Tibial artery (tissue), 4 donors: ENCODE data around the gene CEP295NL.

Experiments used
- DNase-seq, 2 donors: peaks; one replicate each; pipeline ENCODE4 v3.0.0-alpha.2; 2019
- H3K27ac ChIP-seq, 2 donors: fragments of 200-600 bp; sonication (generic) in 1 of 2; 1 replicate in 1 of 2; 2 replicates in 1 of 2; pipeline ENCODE4 v1.5.1; 2018 to 2019; ENCODE audit warnings: mild to moderate bottlenecking in 1 of 2
- H3K27me3 ChIP-seq, 2 donors: fragments of 200-600 bp; sonication (generic) in 1 of 2; one replicate each; pipeline versions ENCODE4 v1.5.1 to v1.6.0; 2016 to 2019
- H3K36me3 ChIP-seq, 3 donors: fragments of 200-600 bp; sonication (generic) in 2 of 3; one replicate each; pipeline ENCODE4 v1.5.1; 2016 to 2019; ENCODE audit warnings: mild to moderate bottlenecking in 2 of 3
- H3K4me1 ChIP-seq, 4 donors: fragments of 200-600 bp; sonication (generic) in 2 of 4; 1 replicate in 3 of 4; 2 replicates in 1 of 4; pipeline ENCODE4 v1.5.1; 2016 to 2019
- H3K4me3 ChIP-seq, 2 donors: fragments of 200-600 bp; sonication (generic) in 1 of 2; 1 replicate in 1 of 2; 2 replicates in 1 of 2; pipeline ENCODE4 v1.5.1; 2018 to 2019; ENCODE audit warnings: mild to moderate bottlenecking in 2 of 2
- H3K9me3 ChIP-seq, 3 donors: fragments of 200-600 bp; sonication (generic) in 1 of 3; one replicate each; pipeline ENCODE4 v1.5.1; 2016 to 2019
- CTCF ChIP-seq, 2 experiments: fragments of 200-600 bp in 1 of 2; fragments of 450-650 bp in 1 of 2; IDR thresholded peaks; one replicate each; pipeline ENCODE4 v1.5.1; 2017 to 2019; ENCODE audit warnings: antibody characterized with exemption in 2 of 2, mild to moderate bottlenecking in 1 of 2, moderate library complexity in 1 of 2
- intact Hi-C: fragments of 100-400 bp; cut with DNase I; formaldehyde crosslinking; loops from one replicate; pipeline ENCODE4 v1.15.0; 2023; ENCODE audit warnings: low total_unique reads

The CEP295NL gene

GRCh38 chr17:78876094-78876597, 26.9 kb downstream of the CEP295NL start:
- Histone ChIP-seq H3K27me3 (no peaks in the 10 kb centered on the region), H3K27ac (peak overlapping the region; percentile 61 to 63), H3K4me3 (no peak overlapping the region), H3K9me3 (no peaks in the 10 kb centered on the region), H3K36me3 (peaks cover 10 to 31% (median 27%) of the 10 kb centered on the region in 3 donors), H3K4me1 (peaks cover 6 to 81% (median 41%) of the 10 kb centered on the region in 4 donors)
- no peak for TF ChIP-seq CTCF (IDR thresholded peaks at IDR 0.05)
- DNase-seq, result no peak
- intact Hi-C loops, result no loop called here

GRCh38 chr17:78875363-78876093, 27.5 kb downstream of the CEP295NL start:
- intact Hi-C loops, result no loop called here
- H3K4me1 ChIP-seq, result peaks cover 6 to 75% (median 38%) of the 10 kb centered on the region in 4 donors
- TF ChIP-seq CTCF (IDR thresholded peaks at IDR 0.05), result no peak
- no peak for DNase-seq
- peak overlapping the region; percentile 61 to 63 for H3K27ac ChIP-seq
- no peaks in the 10 kb centered on the region for H3K27me3 ChIP-seq
- no peak overlapping the region for H3K4me3 ChIP-seq
- H3K9me3 ChIP-seq, result no peaks in the 10 kb centered on the region
- H3K36me3 ChIP-seq, result peaks cover 16 to 37% (median 33%) of the 10 kb centered on the region in 3 donors

GRCh38 chr17:78873519-78874340, 29.3 kb downstream of the CEP295NL start:
- no peak for DNase-seq
- no peaks in the 10 kb centered on the region for H3K27me3 ChIP-seq
- peak overlapping the region; percentile 32 to 61 for H3K27ac ChIP-seq
- H3K9me3 ChIP-seq, result no peaks in the 10 kb centered on the region
- peaks cover 34 to 54% (median 51%) of the 10 kb centered on the region in 3 donors for H3K36me3 ChIP-seq
- TF ChIP-seq CTCF (IDR thresholded peaks at IDR 0.05), result no peak
- intact Hi-C loops, result no loop called here
- no peak overlapping the region for H3K4me3 ChIP-seq
- H3K4me1 ChIP-seq, result peaks cover 0 to 61% (median 23%) of the 10 kb centered on the region in 4 donors

GRCh38 chr17:78872486-78872885, 30.5 kb downstream of the CEP295NL start:
- intact Hi-C loops, result no loop called here
- no peak overlapping the region for H3K27ac ChIP-seq
- no peaks in the 10 kb centered on the region for H3K27me3 ChIP-seq
- H3K36me3 ChIP-seq, result peaks cover 37 to 63% (median 60%) of the 10 kb centered on the region in 3 donors
- peaks cover 0 to 61% (median 26%) of the 10 kb centered on the region in 4 donors for H3K4me1 ChIP-seq
- H3K9me3 ChIP-seq, result no peaks in the 10 kb centered on the region
- TF ChIP-seq CTCF (IDR thresholded peaks at IDR 0.05), result no peak
- DNase-seq, result no peak
- H3K4me3 ChIP-seq, result no peak overlapping the region

GRCh38 chr17:78870621-78871020, 32.4 kb downstream of the CEP295NL start:
- no peak for DNase-seq
- intact Hi-C loops, result no loop called here
- H3K27me3 ChIP-seq, result no peaks in the 10 kb centered on the region
- H3K9me3 ChIP-seq, result no peaks in the 10 kb centered on the region
- no peak for TF ChIP-seq CTCF (IDR thresholded peaks at IDR 0.05)
- peaks cover 37 to 70% (median 60%) of the 10 kb centered on the region in 3 donors for H3K36me3 ChIP-seq
- no peak overlapping the region for H3K4me3 ChIP-seq
- peaks cover 0 to 61% (median 26%) of the 10 kb centered on the region in 4 donors for H3K4me1 ChIP-seq
- no peak overlapping the region for H3K27ac ChIP-seq
